ENCODE measurements around the gene UBE2L3. TPM values are rescaled to one million over a fixed set of nuclear protein-coding genes. Genes with fewer than 3 reads are reported as not detected.

The UBE2L3 gene
- polyA plus RNA-seq, 1 donor (not counting 4 experiments of a cell fraction or from before 2014, with no cell fraction given) = 80.8 TPM

DNA sequence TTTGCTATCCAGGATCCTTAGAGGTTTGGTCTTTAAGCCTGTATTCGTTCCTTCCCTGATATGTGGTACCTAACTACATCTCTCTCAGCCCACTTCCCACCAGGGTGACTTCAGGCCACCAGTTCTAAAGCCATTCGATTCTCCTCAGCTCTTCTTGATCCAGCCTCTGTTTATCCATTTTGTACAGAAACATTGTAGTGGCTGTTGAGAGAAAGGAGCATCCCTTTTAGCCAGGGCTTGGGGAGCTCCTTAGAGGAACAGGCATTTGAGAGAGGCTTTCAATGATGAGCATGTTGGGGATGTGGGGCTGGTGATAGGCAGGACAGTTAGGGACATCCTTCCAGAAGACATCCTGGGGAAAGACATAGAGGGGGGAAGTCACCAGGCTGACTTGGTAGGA is 17.9 kb downstream of the UBE2L3 start:
- Histone ChIP-seq H3K9me3 (ENCODE audit: control insufficient read depth, low read depth, low read length) (no peaks in the 10 kb centered on the region), H4K20me1 (ENCODE audit: control insufficient read depth, extremely low read depth, insufficient read depth, low read length) (peaks cover 46% of the 10 kb centered on the region), H3K4me3 (ENCODE audit: control insufficient read depth in 2 of 3, extremely low read depth in 1 of 3, insufficient read depth in 2 of 3, low read depth in 1 of 3, low read length in 3 of 3) (no peak overlapping the region), H3K27me3 (ENCODE audit: control insufficient read depth, extremely low read depth, insufficient read depth, low read length) (no peaks in the 10 kb centered on the region), H3K36me3 (ENCODE audit: control insufficient read depth in 2 of 2, extremely low read depth in 1 of 2, insufficient read depth in 2 of 2, low read length in 2 of 2) (peaks cover 5 to 18% of the 10 kb centered on the region in 2 experiments), H3K4me2 (ENCODE audit: control insufficient read depth, extremely low read depth, insufficient read depth, low read depth, low read length) (no peak overlapping the region), H3K9ac (ENCODE audit: control insufficient read depth, extremely low read depth, insufficient read depth, low read length) (no peak overlapping the region), H3K79me2 (ENCODE audit: control insufficient read depth, insufficient read depth, low read length) (peaks cover 97% of the 10 kb centered on the region), H3K27ac (ENCODE audit: control insufficient read depth, insufficient read depth, low read length) (no peak overlapping the region), H3K9me1 (ENCODE audit: control insufficient read depth, extremely low read depth, insufficient read depth, low read length) (peaks cover 12% of the 10 kb centered on the region), H2AFZ (ENCODE audit: control insufficient read depth, low read length) (no peak overlapping the region), H3K4me1 (ENCODE audit: control insufficient read depth, extremely low read depth, insufficient read depth, low read length) (no peaks in the 10 kb centered on the region)
- TF ChIP-seq EZH2 (IDR thresholded peaks at IDR 0.05; ENCODE audit: low read length) = no peak
- TF ChIP-seq, protein P1, sequence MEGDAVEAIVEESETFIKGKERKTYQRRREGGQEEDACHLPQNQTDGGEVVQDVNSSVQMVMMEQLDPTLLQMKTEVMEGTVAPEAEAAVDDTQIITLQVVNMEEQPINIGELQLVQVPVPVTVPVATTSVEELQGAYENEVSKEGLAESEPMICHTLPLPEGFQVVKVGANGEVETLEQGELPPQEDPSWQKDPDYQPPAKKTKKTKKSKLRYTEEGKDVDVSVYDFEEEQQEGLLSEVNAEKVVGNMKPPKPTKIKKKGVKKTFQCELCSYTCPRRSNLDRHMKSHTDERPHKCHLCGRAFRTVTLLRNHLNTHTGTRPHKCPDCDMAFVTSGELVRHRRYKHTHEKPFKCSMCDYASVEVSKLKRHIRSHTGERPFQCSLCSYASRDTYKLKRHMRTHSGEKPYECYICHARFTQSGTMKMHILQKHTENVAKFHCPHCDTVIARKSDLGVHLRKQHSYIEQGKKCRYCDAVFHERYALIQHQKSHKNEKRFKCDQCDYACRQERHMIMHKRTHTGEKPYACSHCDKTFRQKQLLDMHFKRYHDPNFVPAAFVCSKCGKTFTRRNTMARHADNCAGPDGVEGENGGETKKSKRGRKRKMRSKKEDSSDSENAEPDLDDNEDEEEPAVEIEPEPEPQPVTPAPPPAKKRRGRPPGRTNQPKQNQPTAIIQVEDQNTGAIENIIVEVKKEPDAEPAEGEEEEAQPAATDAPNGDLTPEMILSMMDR (optimal IDR thresholded peaks at IDR 0.05 in 1 of 3, IDR thresholded peaks at IDR 0.05 in 1 of 3, conservative IDR thresholded peaks at IDR 0.05 in 1 of 3; ENCODE audit: extremely low read depth in 1 of 3, insufficient read depth in 2 of 3, low read length in 3 of 3) = no peak
- dilution Hi-C loops (cut with MboI; ENCODE audit: extremely low pct_ligation_motif_present, low sequenced_read_pairs) = no loop called here
- FAIRE-seq (no peak), DNase-seq (ENCODE audit: low read depth, low spot score) (no peak)

DNA sequence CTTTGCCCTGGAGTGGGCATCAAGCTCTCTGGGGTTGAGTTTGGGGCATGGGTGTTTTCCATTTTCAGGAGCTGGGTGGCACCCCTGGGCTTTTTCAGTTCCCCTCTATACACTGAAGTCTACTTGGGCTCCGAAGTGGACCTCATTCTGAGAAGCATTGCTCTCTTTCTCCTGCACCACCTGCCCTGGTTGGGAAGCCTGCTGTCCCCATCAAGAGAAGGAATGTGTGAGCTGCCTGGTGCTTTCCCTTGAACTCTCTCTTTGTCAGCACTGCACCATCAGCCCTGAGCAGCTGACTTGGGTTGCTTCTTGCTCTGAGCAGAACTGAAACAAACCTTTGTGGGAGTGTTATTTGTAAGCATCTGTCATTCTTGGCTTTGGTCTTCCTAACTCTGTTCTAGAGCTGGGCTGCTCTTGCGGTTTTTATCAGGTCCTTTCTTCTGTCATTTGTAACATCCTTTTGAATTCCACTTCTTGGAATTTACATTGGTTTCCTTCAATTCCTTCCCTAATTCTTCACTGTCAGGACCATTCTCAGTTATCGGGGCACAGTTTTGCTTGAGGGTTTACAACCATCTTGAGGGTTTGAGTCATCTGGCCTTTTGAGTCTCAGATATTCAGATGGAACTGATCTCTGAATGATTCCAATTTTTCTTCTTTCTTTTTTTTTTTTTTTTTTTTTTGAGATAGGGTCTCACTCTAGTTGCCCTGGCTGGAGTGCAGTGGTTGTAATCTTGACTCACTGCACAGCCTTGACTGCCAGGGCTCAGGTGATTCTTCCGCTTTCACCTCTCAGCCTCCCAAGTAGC is 20.5 kb downstream of the UBE2L3 start:
- H3K9me3 ChIP-seq (ENCODE audit: control insufficient read depth, low read depth, low read length) = no peaks in the 10 kb centered on the region
- no peak overlapping the region for H3K4me3 ChIP-seq (ENCODE audit: control insufficient read depth in 2 of 3, extremely low read depth in 1 of 3, insufficient read depth in 2 of 3, low read depth in 1 of 3, low read length in 3 of 3)
- dilution Hi-C loops (cut with MboI; ENCODE audit: extremely low pct_ligation_motif_present, low sequenced_read_pairs) = no loop called here
- no peak for TF ChIP-seq EZH2 (IDR thresholded peaks at IDR 0.05; ENCODE audit: low read length)
- TF ChIP-seq, protein P1 (optimal IDR thresholded peaks at IDR 0.05 in 1 of 3, IDR thresholded peaks at IDR 0.05 in 1 of 3, conservative IDR thresholded peaks at IDR 0.05 in 1 of 3; ENCODE audit: extremely low read depth in 1 of 3, insufficient read depth in 2 of 3, low read length in 3 of 3) = no peak
- H2AFZ ChIP-seq (ENCODE audit: control insufficient read depth, low read length) = no peak overlapping the region
- H3K4me1 ChIP-seq (ENCODE audit: control insufficient read depth, extremely low read depth, insufficient read depth, low read length) = no peaks in the 10 kb centered on the region
- H3K36me3 ChIP-seq (ENCODE audit: control insufficient read depth in 2 of 2, extremely low read depth in 1 of 2, insufficient read depth in 2 of 2, low read length in 2 of 2) = peaks cover 10 to 26% of the 10 kb centered on the region in 2 experiments
- H3K9ac ChIP-seq (ENCODE audit: control insufficient read depth, extremely low read depth, insufficient read depth, low read length) = no peak overlapping the region
- no peak for FAIRE-seq
- no peak for DNase-seq (ENCODE audit: low read depth, low spot score)
- peaks cover 53% of the 10 kb centered on the region for H4K20me1 ChIP-seq (ENCODE audit: control insufficient read depth, extremely low read depth, insufficient read depth, low read length)
- H3K9me1 ChIP-seq (ENCODE audit: control insufficient read depth, extremely low read depth, insufficient read depth, low read length) = peaks cover 16% of the 10 kb centered on the region
- H3K27ac ChIP-seq (ENCODE audit: control insufficient read depth, insufficient read depth, low read length) = no peak overlapping the region
- H3K4me2 ChIP-seq (ENCODE audit: control insufficient read depth, extremely low read depth, insufficient read depth, low read depth, low read length) = no peak overlapping the region
- H3K27me3 ChIP-seq (ENCODE audit: control insufficient read depth, extremely low read depth, insufficient read depth, low read length) = no peaks in the 10 kb centered on the region
- peaks cover 97% of the 10 kb centered on the region for H3K79me2 ChIP-seq (ENCODE audit: control insufficient read depth, insufficient read depth, low read length)
